SK-MEL-5 (cell line): ENCODE data around the gene STRAP. TPM values are rescaled to one million over a fixed set of nuclear protein-coding genes. Genes with fewer than 3 reads are reported as not detected.

ENCODE experiments used
- DNase-seq: peaks from one replicate; pipeline ENCODE4 v3.0.0-alpha.2; 2016; ENCODE audit warnings: low read depth, low spot score
- in situ Hi-C: cut with HindIII; loops from 2 replicates; pipeline ENCODE4 v1.10.0; 2016; ENCODE audit warnings: low sequenced_read_pairs, high pct_unique_total_duplicates, low pct_unique_long_range_greater_than_20kb
- polyA plus RNA-seq, 2 experiments: library from polyadenylated mRNA; depleted of rRNA; stranded (reverse); fragments of >200 nt; gene quantifications; 2 replicates each; pipeline ENCODE4 v1.2.3, GENCODE V29; 2015
- total RNA-seq: library from RNA; depleted of rRNA; stranded (reverse); fragments of >200 nt; shearing (Covaris generic); gene quantifications from 2 replicates; pipeline ENCODE4 v1.2.3, GENCODE V29; 2014; rRNA removed

The STRAP gene
- 108 and 114 TPM in 2 replicates for total RNA-seq
- 169 and 179 TPM in 2 replicates for polyA plus RNA-seq (2015; cell fraction: cytosol; rRNA removed)
- 59.9 and 100 TPM in 2 replicates for polyA plus RNA-seq (2015; cell fraction: nucleus; rRNA removed)

GRCh38 chr12:15882118-15882971 is at the start of gene STRAP:
Gene STRAP, plus strand, starts transcription at chr12:15882387. Its CDS starts 321 bp downstream, at chr12:15882708.
- DNase-seq, result peak; percentile 97
- in situ Hi-C loops, result no loop called here

- in situ Hi-C loops, result loop anchor here (25.0 kb wide), 1 partner anchor 247 kb away; no protein-coding TSS in a partner anchor
- DNase-seq, result no peak
Observed at GRCh38 chr12:15834575-15834974, 47.6 kb upstream of the STRAP start.

- in situ Hi-C loops, result loop anchor here (25.0 kb wide), 1 partner anchor 250 kb away; no protein-coding TSS in a partner anchor
Observed at GRCh38 chr12:15837141-15837790, 44.9 kb upstream of the STRAP start.

GRCh38 chr12:15839041-15839440 is 43.1 kb upstream of the STRAP start:
- peak; percentile 92 for DNase-seq
- in situ Hi-C loops, result loop anchor here (25.0 kb wide), 1 partner anchor 252 kb away; no protein-coding TSS in a partner anchor

More at GRCh38 chr12:15837141-15837790, 44.9 kb upstream of the STRAP start:
- no peak for DNase-seq

- in situ Hi-C loops, result loop anchor here (25.0 kb wide), 1 partner anchor 252 kb away; no protein-coding TSS in a partner anchor
- DNase-seq, result no peak
Observed at GRCh38 chr12:15839682-15840081, 42.5 kb upstream of the STRAP start.

DNA sequence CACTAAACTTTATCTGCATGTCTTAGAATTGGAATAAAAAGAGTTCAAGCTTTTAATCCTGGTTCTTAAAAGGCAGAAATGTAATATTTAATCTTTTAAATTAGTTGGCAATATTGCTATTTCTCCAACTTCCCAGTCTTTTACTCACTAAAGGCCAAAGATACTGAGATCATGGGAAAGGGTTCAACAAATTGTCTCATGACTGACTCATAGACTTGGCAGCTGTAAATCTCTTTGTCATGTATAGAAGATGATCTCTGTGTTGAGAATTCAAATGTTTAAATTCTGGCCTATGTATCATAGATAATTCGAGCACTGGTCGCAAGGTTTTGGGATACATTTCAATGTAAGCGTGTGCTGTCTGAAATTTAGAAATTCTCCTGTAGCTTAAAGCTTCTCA is 40.1 kb upstream of the STRAP start:
- in situ Hi-C loops, result loop anchor here (25.0 kb wide), 1 partner anchor 255 kb away; no protein-coding TSS in a partner anchor
- no peak for DNase-seq

DNA sequence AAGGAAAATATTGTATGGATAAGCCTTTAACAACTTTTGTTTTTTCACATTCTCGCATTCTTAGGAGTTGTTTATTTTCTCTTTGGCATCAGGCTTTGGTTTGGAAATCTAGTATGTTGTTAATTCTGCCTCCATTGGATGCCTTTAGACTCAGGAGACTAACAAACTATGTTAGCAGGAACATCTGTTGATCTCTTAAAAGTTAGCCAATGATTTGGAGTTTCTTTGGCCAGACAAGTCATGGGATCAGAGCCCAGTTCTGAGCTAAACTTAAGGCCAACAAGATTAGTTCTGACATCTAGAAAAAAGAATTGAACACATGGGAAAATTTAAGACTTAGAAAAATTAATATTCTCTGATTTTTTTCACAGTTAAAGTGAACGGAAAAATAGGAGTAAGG is 35.3 kb upstream of the STRAP start:
- in situ Hi-C loops, result loop anchor here (25.0 kb wide), 1 partner anchor 260 kb away; no protein-coding TSS in a partner anchor
- DNase-seq, result no peak

DNA sequence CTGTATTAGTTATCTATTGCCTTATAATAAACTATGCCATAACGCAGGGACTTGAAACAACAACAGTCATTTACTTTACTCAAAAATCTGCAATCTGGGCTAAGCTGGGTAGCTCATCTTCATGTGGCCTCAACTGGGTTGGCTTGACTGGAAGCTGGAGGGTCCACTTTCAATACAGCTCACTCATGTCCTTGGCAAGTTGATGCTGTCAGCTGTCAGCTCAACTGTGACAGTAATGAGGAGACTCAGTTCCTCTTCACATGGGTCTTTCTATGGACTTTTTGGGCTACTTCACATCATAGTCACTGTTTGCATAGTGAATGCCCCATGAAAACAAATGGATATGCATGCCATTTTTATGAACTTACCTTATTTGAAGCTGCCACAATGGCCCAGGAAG is 33.6 kb upstream of the STRAP start:
- no peak for DNase-seq

GRCh38 chr12:15851045-15851620 is 31.1 kb upstream of the STRAP start:
- no peak for DNase-seq
- in situ Hi-C loops, result no loop called here

More for the DNA sequence above, 33.6 kb upstream of the STRAP start:
- in situ Hi-C loops, result loop anchor here (25.0 kb wide), 1 partner anchor 261 kb away; no protein-coding TSS in a partner anchor

GRCh38 chr12:15851919-15852318 is 30.3 kb upstream of the STRAP start:
- DNase-seq, result no peak
- in situ Hi-C loops, result no loop called here

- no peak for DNase-seq
- in situ Hi-C loops, result no loop called here
Observed at GRCh38 chr12:15852383-15852782, 29.8 kb upstream of the STRAP start.

- DNase-seq, result no peak
- in situ Hi-C loops, result no loop called here
Observed at GRCh38 chr12:15853877-15854276, 28.3 kb upstream of the STRAP start.

GRCh38 chr12:15854916-15855315 is 27.3 kb upstream of the STRAP start:
- no peak for DNase-seq
- in situ Hi-C loops, result no loop called here

GRCh38 chr12:15855646-15856045 is 26.5 kb upstream of the STRAP start:
- in situ Hi-C loops, result no loop called here

DNA sequence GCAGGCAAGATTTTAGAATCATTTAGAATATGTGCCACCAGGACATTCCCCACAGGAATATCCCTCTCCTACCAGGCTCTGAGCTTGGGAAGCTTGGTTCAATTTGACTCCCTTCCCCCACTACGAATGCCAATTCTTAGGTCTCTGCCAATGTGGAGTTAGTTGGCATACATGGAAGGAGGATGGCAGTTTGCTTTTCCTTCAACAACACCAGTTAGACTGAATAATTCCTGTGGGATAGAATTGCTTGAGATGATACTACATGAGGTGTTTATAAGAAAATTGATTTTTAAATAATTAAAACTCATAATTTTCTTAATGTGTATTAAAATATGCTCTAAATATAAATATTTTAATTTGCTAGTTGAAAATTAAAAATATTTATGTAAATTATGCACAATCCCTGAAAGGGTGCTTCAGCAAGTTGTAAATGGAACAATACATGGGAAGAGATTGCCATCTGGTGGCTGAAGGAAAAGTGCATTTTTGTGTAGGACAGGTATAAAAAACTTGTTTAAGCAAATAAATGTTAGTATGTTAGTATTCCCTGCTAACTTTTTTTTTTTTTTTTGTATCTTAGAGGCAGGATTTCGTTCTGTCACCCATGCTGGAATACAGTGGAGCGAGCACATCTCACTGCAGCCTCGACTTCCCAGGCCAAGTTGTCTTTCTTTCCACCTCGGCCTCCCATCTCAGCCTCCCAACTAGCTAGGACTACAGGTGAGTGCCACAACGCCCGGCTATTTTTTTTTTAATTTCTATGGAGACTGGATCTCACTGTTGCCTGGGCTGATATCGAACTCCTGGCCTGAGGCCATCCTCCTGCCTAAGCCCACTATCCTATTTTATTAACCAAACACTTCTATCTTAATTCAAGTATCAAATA is 25.8 kb upstream of the STRAP start:
- DNase-seq, result peak; percentile 80
- in situ Hi-C loops, result no loop called here

More at GRCh38 chr12:15855646-15856045, 26.5 kb upstream of the STRAP start:
- DNase-seq, result peak; percentile 15

DNA sequence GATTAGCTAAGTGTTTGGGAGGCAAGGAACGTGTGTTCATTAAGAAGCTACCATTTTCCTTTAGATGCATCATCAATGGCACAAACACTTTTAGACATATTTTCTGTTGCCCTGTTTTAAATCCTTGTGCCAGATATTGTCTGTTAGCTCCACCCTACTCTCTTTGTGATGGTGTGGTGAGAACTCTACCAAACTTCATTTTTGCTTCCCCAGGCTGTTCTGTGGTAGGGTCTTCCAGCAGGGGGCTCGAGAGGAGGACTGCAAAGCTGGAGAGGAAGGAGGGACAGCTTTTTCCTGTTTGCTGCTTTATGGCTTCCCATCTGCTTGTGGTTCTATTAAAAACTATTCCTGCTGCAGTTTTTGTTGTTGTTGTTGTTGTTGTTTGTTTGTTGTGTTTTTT is 23.8 kb upstream of the STRAP start:
- DNase-seq, result peak; percentile 39
- in situ Hi-C loops, result no loop called here

- no peak for DNase-seq
- in situ Hi-C loops, result no loop called here
Observed at GRCh38 chr12:15859116-15859515, 23.1 kb upstream of the STRAP start.
